Skeletal muscle satellite cell (primary cell): ENCODE data around the gene POLR3K.

ENCODE experiments used
- H3K27me3 ChIP-seq: 2 replicates; pipeline ENCODE4 v1.7.0; 2013; ENCODE audit warnings: low read length; ENCODE audit not compliant: control insufficient read depth, insufficient read depth
- H3K36me3 ChIP-seq: 2 replicates; pipeline ENCODE4 v1.7.0; 2013; ENCODE audit warnings: mild to moderate bottlenecking, control low read depth, low read length; ENCODE audit not compliant: insufficient read depth
- H3K4me1 ChIP-seq: 2 replicates; pipeline ENCODE4 v1.7.0; 2013; ENCODE audit warnings: low read length; ENCODE audit not compliant: control insufficient read depth, insufficient read depth
- H3K4me2 ChIP-seq: 2 replicates; pipeline ENCODE4 v1.7.0; 2013; ENCODE audit warnings: mild to moderate bottlenecking, low read length
- H3K4me3 ChIP-seq: 2 replicates; pipeline ENCODE4 v1.7.0; 2013; ENCODE audit warnings: low read length
- H3K9ac ChIP-seq: 2 replicates; pipeline ENCODE4 v1.7.0; 2013; ENCODE audit warnings: mild to moderate bottlenecking, low read depth, low read length, moderate library complexity
- H3K9me3 ChIP-seq: replicated peaks from 2 replicates; pipeline ENCODE4 v1.7.0; 2013; ENCODE audit warnings: mild to moderate bottlenecking, control low read depth, low read length

The POLR3K gene

GRCh38 chr16:77273-77806 is 23.9 kb upstream of the POLR3K start:
- Histone ChIP-seq H3K9ac (peak overlapping the region; percentile 99), H3K36me3 (peaks cover 18% of the 10 kb centered on the region), H3K4me3 (peak overlapping the region; percentile 95), H3K27me3 (no peaks in the 10 kb centered on the region), H3K4me2 (peak overlapping the region; percentile 99), H3K9me3 (no peaks in the 10 kb centered on the region), H3K4me1 (peaks cover 75% of the 10 kb centered on the region)

- Histone ChIP-seq H3K4me1 (peaks cover 72% of the 10 kb centered on the region), H3K4me2 (peak overlapping the region; percentile 99), H3K9ac (peak overlapping the region; percentile 99), H3K27me3 (no peaks in the 10 kb centered on the region), H3K4me3 (peak overlapping the region; percentile 95), H3K36me3 (peaks cover 18% of the 10 kb centered on the region), H3K9me3 (no peaks in the 10 kb centered on the region)
Observed at GRCh38 chr16:76535-77272, 23.3 kb upstream of the POLR3K start.

GRCh38 chr16:75580-76501 is 22.4 kb upstream of the POLR3K start:
- no peaks in the 10 kb centered on the region for H3K27me3 ChIP-seq
- H3K9ac ChIP-seq, result peak overlapping the region; percentile 99
- peak overlapping the region; percentile 99 for H3K4me2 ChIP-seq
- H3K4me1 ChIP-seq, result peaks cover 72% of the 10 kb centered on the region
- H3K9me3 ChIP-seq, result no peaks in the 10 kb centered on the region
- peak overlapping the region; percentile 95 for H3K4me3 ChIP-seq
- peaks cover 17% of the 10 kb centered on the region for H3K36me3 ChIP-seq

GRCh38 chr16:74747-75334 is 21.4 kb upstream of the POLR3K start:
- no peaks in the 10 kb centered on the region for H3K27me3 ChIP-seq
- H3K4me3 ChIP-seq, result no peak overlapping the region
- H3K4me2 ChIP-seq, result no peak overlapping the region
- peak overlapping the region; percentile 19 for H3K9ac ChIP-seq
- no peaks in the 10 kb centered on the region for H3K9me3 ChIP-seq
- H3K36me3 ChIP-seq, result peaks cover 9% of the 10 kb centered on the region
- H3K4me1 ChIP-seq, result peaks cover 75% of the 10 kb centered on the region

GRCh38 chr16:74051-74746 is 20.8 kb upstream of the POLR3K start:
- H3K4me3 ChIP-seq, result no peak overlapping the region
- H3K4me2 ChIP-seq, result no peak overlapping the region
- no peak overlapping the region for H3K9ac ChIP-seq
- no peaks in the 10 kb centered on the region for H3K27me3 ChIP-seq
- peaks cover 3% of the 10 kb centered on the region for H3K36me3 ChIP-seq
- peaks cover 75% of the 10 kb centered on the region for H3K4me1 ChIP-seq
- no peaks in the 10 kb centered on the region for H3K9me3 ChIP-seq

- Histone ChIP-seq H3K4me3 (peak within 1 kb of the TSS; percentile 95), H3K36me3 (no peaks in the 10 kb centered on the region), H3K27me3 (no peaks in the 10 kb centered on the region), H3K9ac (peak within 1 kb of the TSS; percentile 91), H3K4me1 (peaks cover 81% of the 10 kb centered on the region), H3K4me2 (peak within 1 kb of the TSS; percentile 86), H3K9me3 (no peaks in the 10 kb centered on the region)
Observed at GRCh38 chr16:72561-73548, 19.4 kb upstream of the POLR3K start, which contains the start of gene RHBDF1. Gene RHBDF1 (minus strand): TSS chr16:72631. CDS start chr16:65015, 7,616 bp downstream.

- H3K36me3 ChIP-seq, result peaks cover 10% of the 10 kb centered on the region
- H3K4me3 ChIP-seq, result peak overlapping the region; percentile 95
- no peaks in the 10 kb centered on the region for H3K9me3 ChIP-seq
- peak overlapping the region; percentile 86 for H3K4me2 ChIP-seq
- peaks cover 75% of the 10 kb centered on the region for H3K4me1 ChIP-seq
- peak overlapping the region; percentile 91 for H3K9ac ChIP-seq
- no peaks in the 10 kb centered on the region for H3K27me3 ChIP-seq
Observed at GRCh38 chr16:71540-72401, 18.4 kb upstream of the POLR3K start.

GRCh38 chr16:71210-71539 is 17.8 kb upstream of the POLR3K start:
- peaks cover 11% of the 10 kb centered on the region for H3K36me3 ChIP-seq
- H3K4me1 ChIP-seq, result peaks cover 72% of the 10 kb centered on the region
- peak overlapping the region; percentile 86 for H3K4me2 ChIP-seq
- peak overlapping the region; percentile 95 for H3K4me3 ChIP-seq
- H3K27me3 ChIP-seq, result no peaks in the 10 kb centered on the region
- H3K9ac ChIP-seq, result peak overlapping the region; percentile 91
- no peaks in the 10 kb centered on the region for H3K9me3 ChIP-seq

GRCh38 chr16:69181-69580 is 15.8 kb upstream of the POLR3K start:
- H3K4me1 ChIP-seq, result peaks cover 61% of the 10 kb centered on the region
- peak overlapping the region; percentile 86 for H3K4me2 ChIP-seq
- no peaks in the 10 kb centered on the region for H3K27me3 ChIP-seq
- H3K4me3 ChIP-seq, result no peak overlapping the region
- peak overlapping the region; percentile 28 for H3K9ac ChIP-seq
- no peaks in the 10 kb centered on the region for H3K9me3 ChIP-seq
- H3K36me3 ChIP-seq, result peaks cover 20% of the 10 kb centered on the region
